Progenitor cell of endocrine pancreas (in vitro differentiated cells): ENCODE measurements around the gene CCNI2. TPM values are rescaled to one million over a fixed set of nuclear protein-coding genes. Genes with fewer than 3 reads are reported as not detected.
A peak's percentile ranks its signal among the peaks of the same experiment; 100 is the strongest.

Experiments
- DNase-seq: peaks from one replicate; pipeline ENCODE4 v3.0.0; 2021; ENCODE audit warnings: low spot score; ENCODE audit not compliant: unreplicated experiment
- H3K27ac Mint-ChIP-seq: 2 replicates; pipeline ENCODE4 v1.8.0; 2021; ENCODE audit warnings: mild to moderate bottlenecking, moderate library complexity, mixed read lengths
- H3K27me3 Mint-ChIP-seq: 2 replicates; pipeline ENCODE4 v1.8.0; 2021; ENCODE audit warnings: mixed read lengths
- H3K36me3 Mint-ChIP-seq: 2 replicates; pipeline ENCODE4 v1.8.0; 2022; ENCODE audit warnings: mixed read lengths; ENCODE audit not compliant: insufficient read depth
- H3K4me1 Mint-ChIP-seq: 2 replicates; pipeline ENCODE4 v1.8.0; 2021; ENCODE audit warnings: low read depth, mixed read lengths
- H3K4me3 Mint-ChIP-seq: 2 replicates; pipeline ENCODE4 v1.8.0; 2021; ENCODE audit warnings: low read depth, mild to moderate bottlenecking, moderate library complexity, mixed read lengths
- H3K9me3 Mint-ChIP-seq: 2 replicates; pipeline ENCODE4 v1.8.0; 2021; ENCODE audit warnings: low read depth, mixed read lengths
- total RNA-seq: library from RNA; stranded (reverse); gene quantifications from 2 replicates; pipeline ENCODE4 v1.2.1, GENCODE V29; 2021
- TF ChIP-seq, protein P1 (sequence below): fragments of 200-600 bp; sonication (generic); IDR thresholded peaks from one replicate; pipeline ENCODE4 v1.5.0; 2021; ENCODE audit warnings: antibody characterized with exemption, mild to moderate bottlenecking; ENCODE audit not compliant: unreplicated experiment

Gene CCNI2
- total RNA-seq, 1 donor from 2014 or later, result 0.36 TPM

DNA sequence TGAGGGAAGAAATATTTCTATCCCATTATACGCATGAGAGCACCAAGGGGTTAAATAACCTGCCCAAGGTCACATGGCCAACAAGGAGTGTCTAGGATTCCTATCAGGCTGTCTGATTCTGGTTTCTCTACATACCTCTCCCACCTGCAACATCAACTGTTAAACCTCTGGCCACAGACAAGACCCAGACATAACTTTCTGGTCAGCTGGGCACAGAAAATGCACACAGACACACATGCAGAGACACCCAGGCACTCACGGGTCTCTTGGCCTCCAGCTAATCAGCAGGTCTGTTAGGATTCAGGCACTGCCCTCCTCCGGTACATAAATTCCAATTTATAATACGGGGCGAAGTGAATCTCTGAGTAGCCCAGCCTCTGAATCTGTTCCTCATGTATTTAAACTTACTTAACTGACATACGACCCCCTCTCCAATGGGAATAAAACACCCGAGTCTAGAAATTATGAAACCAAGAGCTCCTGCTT lies 28.3 kb downstream of the CCNI2 start:
- TF ChIP-seq, protein P1, sequence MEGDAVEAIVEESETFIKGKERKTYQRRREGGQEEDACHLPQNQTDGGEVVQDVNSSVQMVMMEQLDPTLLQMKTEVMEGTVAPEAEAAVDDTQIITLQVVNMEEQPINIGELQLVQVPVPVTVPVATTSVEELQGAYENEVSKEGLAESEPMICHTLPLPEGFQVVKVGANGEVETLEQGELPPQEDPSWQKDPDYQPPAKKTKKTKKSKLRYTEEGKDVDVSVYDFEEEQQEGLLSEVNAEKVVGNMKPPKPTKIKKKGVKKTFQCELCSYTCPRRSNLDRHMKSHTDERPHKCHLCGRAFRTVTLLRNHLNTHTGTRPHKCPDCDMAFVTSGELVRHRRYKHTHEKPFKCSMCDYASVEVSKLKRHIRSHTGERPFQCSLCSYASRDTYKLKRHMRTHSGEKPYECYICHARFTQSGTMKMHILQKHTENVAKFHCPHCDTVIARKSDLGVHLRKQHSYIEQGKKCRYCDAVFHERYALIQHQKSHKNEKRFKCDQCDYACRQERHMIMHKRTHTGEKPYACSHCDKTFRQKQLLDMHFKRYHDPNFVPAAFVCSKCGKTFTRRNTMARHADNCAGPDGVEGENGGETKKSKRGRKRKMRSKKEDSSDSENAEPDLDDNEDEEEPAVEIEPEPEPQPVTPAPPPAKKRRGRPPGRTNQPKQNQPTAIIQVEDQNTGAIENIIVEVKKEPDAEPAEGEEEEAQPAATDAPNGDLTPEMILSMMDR, result no peak
- H3K4me3 Mint-ChIP-seq, result peak overlapping the region; percentile 74
- peaks cover 23% of the 10 kb centered on the region for H3K27me3 Mint-ChIP-seq
- no peak overlapping the region for H3K27ac Mint-ChIP-seq
- no peaks in the 10 kb centered on the region for H3K9me3 Mint-ChIP-seq
- DNase-seq, result no peak
- peaks cover 14% of the 10 kb centered on the region for H3K4me1 Mint-ChIP-seq
- no peaks in the 10 kb centered on the region for H3K36me3 Mint-ChIP-seq

- peak; percentile 16 for DNase-seq
- peak overlapping the region; percentile 39 for H3K27ac Mint-ChIP-seq
- H3K9me3 Mint-ChIP-seq, result no peaks in the 10 kb centered on the region
- H3K4me1 Mint-ChIP-seq, result peaks cover 13% of the 10 kb centered on the region
- TF ChIP-seq, protein P1, result peak; percentile 27
- H3K36me3 Mint-ChIP-seq, result no peaks in the 10 kb centered on the region
- H3K4me3 Mint-ChIP-seq, result peak overlapping the region; percentile 74
- peaks cover 29% of the 10 kb centered on the region for H3K27me3 Mint-ChIP-seq
Observed at GRCh38 chr5:132776131-132776937, 29.1 kb downstream of the CCNI2 start.

DNA sequence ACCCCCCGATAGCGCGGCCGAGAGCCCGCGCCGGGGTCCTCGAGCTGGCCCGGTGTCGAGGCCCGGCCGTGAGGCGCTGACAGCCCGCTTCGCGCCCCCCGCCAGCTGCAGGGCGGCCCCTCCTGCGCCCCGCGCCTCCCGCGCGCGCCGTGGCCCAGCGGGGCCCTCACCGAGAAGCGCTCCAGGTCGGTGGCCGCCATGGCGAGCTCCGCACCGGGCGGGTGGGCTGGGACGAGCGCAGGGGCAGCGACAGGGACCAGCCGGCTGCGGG lies 29.6 kb downstream of the CCNI2 start:
- no peaks in the 10 kb centered on the region for H3K9me3 Mint-ChIP-seq
- TF ChIP-seq, protein P1, result no peak
- DNase-seq, result no peak
- no peaks in the 10 kb centered on the region for H3K36me3 Mint-ChIP-seq
- peak overlapping the region; percentile 74 for H3K4me3 Mint-ChIP-seq
- H3K4me1 Mint-ChIP-seq, result peaks cover 13% of the 10 kb centered on the region
- no peak overlapping the region for H3K27ac Mint-ChIP-seq
- H3K27me3 Mint-ChIP-seq, result peaks cover 35% of the 10 kb centered on the region

- Mint-ChIP-seq H3K4me3 (peak within 1 kb of the TSS; percentile 79), H3K9me3 (no peaks in the 10 kb centered on the region), H3K27ac (peak within 1 kb of the TSS; percentile 75), H3K36me3 (no peaks in the 10 kb centered on the region), H3K27me3 (peaks cover 40% of the 10 kb centered on the region), H3K4me1 (peaks cover 13% of the 10 kb centered on the region)
- peak; percentile 35 for DNase-seq
- TF ChIP-seq, protein P1, result no peak
Observed at GRCh38 chr5:132777209-132778069, 30.2 kb downstream of the CCNI2 start, which contains the start of gene SEPTIN8. SEPTIN8 (minus strand) TSS chr5:132777239; CDS start chr5:132777137, 102 bp downstream.

DNA sequence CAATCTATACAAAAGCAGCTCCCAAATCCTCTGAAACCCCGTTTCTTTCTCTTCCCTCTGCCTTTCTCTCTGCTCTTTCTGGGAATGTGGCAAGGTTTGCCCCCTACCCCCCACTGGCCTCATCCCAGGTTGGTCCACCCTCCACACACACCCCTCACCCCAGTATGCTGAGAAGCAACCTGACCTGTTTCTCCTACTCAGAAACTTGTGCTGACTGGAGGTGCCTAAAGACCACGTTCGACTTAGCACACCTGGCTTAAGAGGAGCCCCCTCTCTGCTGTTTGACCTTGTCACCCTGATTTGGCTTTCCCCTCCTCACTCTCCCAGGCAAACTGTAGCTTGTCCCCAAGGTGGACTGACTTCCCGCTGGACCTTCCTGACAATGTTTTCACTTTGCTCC lies 30.9 kb downstream of the CCNI2 start:
- no peaks in the 10 kb centered on the region for H3K36me3 Mint-ChIP-seq
- peak overlapping the region; percentile 79 for H3K4me3 Mint-ChIP-seq
- peak overlapping the region; percentile 75 for H3K27ac Mint-ChIP-seq
- no peak for DNase-seq
- H3K9me3 Mint-ChIP-seq, result no peaks in the 10 kb centered on the region
- H3K27me3 Mint-ChIP-seq, result peaks cover 43% of the 10 kb centered on the region
- TF ChIP-seq, protein P1, result no peak
- peaks cover 13% of the 10 kb centered on the region for H3K4me1 Mint-ChIP-seq
